Activated gamma-delta T cell treated with Interleukin-2 at 50 U/mL for 16 hours (primary cell): Measurements from ENCODE around the gene FAM171A2.
"Not testable (repeated sequence)": the region's sequence is repeated elsewhere in the genome, so short reads cannot be mapped to it uniquely, and the experiment has no call there.

ENCODE experiments used
- DNase-seq: peaks from one replicate; pipeline ENCODE4 v3.0.0-alpha.2; 2020

FAM171A2 gene

GRCh38 chr17:44363613-44364159 is at the start of gene FAM171A2:
Gene FAM171A2, minus strand, starts transcription at chr17:44363853. Its CDS starts 139 bp downstream, at chr17:44363714.
- DNase-seq = peak; percentile 59

- DNase-seq = no peak
Observed at GRCh38 chr17:44409309-44410028, 45.8 kb upstream of the FAM171A2 start.

- DNase-seq = no peak
Observed at GRCh38 chr17:44408786-44409185, 45.1 kb upstream of the FAM171A2 start.

- no peak for DNase-seq
Observed at GRCh38 chr17:44402564-44403172, 39.0 kb upstream of the FAM171A2 start.

- DNase-seq = no peak
Observed at GRCh38 chr17:44400226-44400847, 36.7 kb upstream of the FAM171A2 start.

GRCh38 chr17:44398692-44399691 is 35.3 kb upstream of the FAM171A2 start:
- DNase-seq = no peak

- no peak for DNase-seq
Observed at GRCh38 chr17:44397479-44398440, 34.1 kb upstream of the FAM171A2 start.

GRCh38 chr17:44396946-44397345 is 33.3 kb upstream of the FAM171A2 start:
- no peak for DNase-seq

- DNase-seq = no peak
Observed at GRCh38 chr17:44394833-44395232, 31.2 kb upstream of the FAM171A2 start.

- not testable (repeated sequence) for DNase-seq
Observed at GRCh38 chr17:44394112-44394511, 30.5 kb upstream of the FAM171A2 start.

- no peak for DNase-seq
Observed at GRCh38 chr17:44390250-44390870, 26.7 kb upstream of the FAM171A2 start.

- DNase-seq = no peak
Observed at GRCh38 chr17:44389723-44390202, 26.1 kb upstream of the FAM171A2 start.

GRCh38 chr17:44389281-44389680 is 25.6 kb upstream of the FAM171A2 start, which contains the start of gene ITGA2B:
Gene ITGA2B, minus strand, starts transcription at chr17:44389649. Its CDS starts 176 bp downstream, at chr17:44389473.
- no peak for DNase-seq

- DNase-seq = no peak
Observed at GRCh38 chr17:44387804-44388203, 24.2 kb upstream of the FAM171A2 start.

GRCh38 chr17:44386182-44386525 is 22.5 kb upstream of the FAM171A2 start:
- no peak for DNase-seq

- DNase-seq = peak; percentile 67
Observed at GRCh38 chr17:44385287-44386181, 21.9 kb upstream of the FAM171A2 start.

GRCh38 chr17:44384823-44385286 is 21.2 kb upstream of the FAM171A2 start:
- no peak for DNase-seq

GRCh38 chr17:44384281-44384822 is 20.7 kb upstream of the FAM171A2 start:
- DNase-seq = no peak

GRCh38 chr17:44383861-44384260 is 20.2 kb upstream of the FAM171A2 start:
- DNase-seq = no peak
